ENCODE measurements around the gene CRADD.

Gene CRADD

DNA sequence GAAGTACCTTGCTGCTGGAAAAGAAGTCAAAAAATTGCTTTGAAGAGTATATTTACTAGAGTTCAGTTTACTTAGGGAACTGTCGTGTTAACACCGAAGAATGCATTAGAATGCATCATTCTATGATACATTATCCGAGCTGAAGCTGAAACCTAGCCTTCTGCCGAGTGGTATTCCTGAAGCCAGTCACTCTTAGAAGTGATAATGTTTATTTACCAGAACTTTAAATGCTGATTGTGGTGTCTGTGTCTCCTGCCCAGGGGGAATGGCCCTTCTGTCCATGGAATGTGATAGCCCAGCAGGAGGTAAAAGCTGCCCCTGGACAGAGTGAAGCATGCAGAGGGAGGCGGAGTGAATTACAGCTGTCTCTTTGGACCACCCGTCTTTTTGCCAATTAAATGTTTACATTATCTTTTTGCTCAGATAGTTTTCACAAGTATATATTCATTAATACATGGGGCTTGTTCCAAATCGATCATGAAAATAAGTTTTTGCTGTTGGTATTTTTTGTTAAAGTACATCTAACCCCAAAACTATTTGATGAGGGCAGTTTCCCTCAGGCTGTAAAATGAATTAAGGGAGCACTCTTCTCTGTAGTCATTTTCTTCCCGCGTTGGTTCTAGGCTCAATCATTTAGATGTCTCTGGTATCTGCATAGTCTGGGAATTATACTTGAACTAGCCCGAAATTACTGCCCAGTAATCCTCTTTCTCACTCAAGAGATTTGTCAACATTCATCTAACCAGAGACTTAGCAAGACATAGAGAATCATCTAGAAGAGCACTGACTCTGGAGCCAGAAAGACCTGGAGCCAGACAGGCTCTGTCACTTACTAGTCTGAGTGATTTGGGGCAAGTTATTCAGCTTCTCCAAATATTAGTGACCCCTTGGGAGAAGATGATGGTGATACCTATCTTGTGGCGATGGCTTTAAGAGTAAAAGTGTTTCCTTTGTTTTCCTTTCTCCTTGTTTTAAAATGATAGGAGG is 147.6 kb downstream of the CRADD start:
- no peak overlapping the region for H3K27ac ChIP-seq
- H3K9me3 ChIP-seq (ENCODE audit: low read depth, low read length) = no peaks in the 10 kb centered on the region
- H3K4me3 ChIP-seq = no peak overlapping the region
- TF ChIP-seq POLR2AphosphoS5 (IDR thresholded peaks at IDR 0.05; ENCODE audit: borderline replicate concordance, low read depth, low read length) (no peak), EZH2 (IDR thresholded peaks at IDR 0.05) (no peak), FOXP2 (optimal IDR thresholded peaks at IDR 0.05; ENCODE audit: control extremely low read depth, extremely low read length, insufficient read depth) (no peak)
- no peak for DNase-seq (ENCODE audit: low read depth, low spot score)
- no peaks in the 10 kb centered on the region for H3K36me3 ChIP-seq (ENCODE audit: insufficient read depth, low read length)
- no peak overlapping the region for H3K9ac ChIP-seq (ENCODE audit: insufficient read length)

DNA sequence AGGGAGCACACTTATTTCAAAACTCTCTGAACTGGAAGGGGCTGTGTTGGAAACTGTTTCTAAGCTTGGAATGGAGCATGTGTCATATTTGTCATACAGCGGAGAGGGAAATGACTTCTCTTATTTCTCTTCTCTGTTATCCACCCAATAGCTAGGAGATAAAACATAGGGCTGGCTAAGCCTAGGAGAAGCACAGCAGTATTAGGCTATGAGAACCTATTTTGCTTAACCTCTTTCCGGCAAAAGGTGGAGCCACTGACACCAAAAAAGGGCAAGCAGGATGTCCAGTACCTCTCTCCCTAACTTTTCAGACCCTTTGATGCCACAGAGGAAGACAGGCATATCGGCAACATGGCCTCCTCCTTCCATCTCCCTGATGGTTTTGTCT is 148.3 kb downstream of the CRADD start:
- no peak for DNase-seq (ENCODE audit: low read depth, low spot score)
- Histone ChIP-seq H3K27ac (no peak overlapping the region), H3K9ac (ENCODE audit: insufficient read length) (no peak overlapping the region), H3K9me3 (ENCODE audit: low read depth, low read length) (no peaks in the 10 kb centered on the region), H3K36me3 (ENCODE audit: insufficient read depth, low read length) (no peaks in the 10 kb centered on the region), H3K4me3 (no peak overlapping the region; the same call in 1 of the 2 replicates)
- TF ChIP-seq EZH2 (IDR thresholded peaks at IDR 0.05) (no peak), POLR2AphosphoS5 (IDR thresholded peaks at IDR 0.05; ENCODE audit: borderline replicate concordance, low read depth, low read length) (no peak)

DNA sequence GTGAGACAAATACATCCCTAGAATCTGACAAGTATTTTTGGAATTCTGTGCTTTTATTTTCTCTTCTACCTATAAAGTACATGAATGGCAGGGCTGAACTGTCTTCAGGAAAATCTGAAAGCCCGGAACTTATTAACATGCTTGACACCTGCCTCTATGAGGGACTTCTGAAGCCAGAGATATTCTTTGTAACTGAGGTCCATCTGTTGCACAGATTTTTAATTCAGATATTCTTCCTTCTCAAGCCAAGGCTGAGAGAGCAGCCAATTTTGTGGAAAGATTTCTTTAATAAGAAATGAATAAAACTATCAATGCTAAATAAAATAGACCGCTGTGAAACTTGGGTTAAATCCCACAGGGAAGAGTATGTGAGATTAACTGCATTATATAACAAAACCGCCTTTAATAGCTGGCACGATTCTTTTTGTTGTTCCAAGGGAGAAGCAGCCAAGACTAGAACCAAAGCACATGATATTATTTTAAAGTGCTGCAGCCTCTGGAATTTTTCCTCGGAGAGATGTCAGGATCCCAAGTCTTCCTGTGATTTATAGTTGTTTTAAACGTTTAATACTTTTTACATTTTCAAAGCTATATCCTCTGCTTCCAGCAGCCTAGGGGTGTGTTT is 148.9 kb downstream of the CRADD start:
- H3K27ac ChIP-seq = peak overlapping the region; percentile 33; the same call in 1 of the 2 replicates
- peak overlapping the region; percentile 46 for H3K4me3 ChIP-seq
- peak overlapping the region; percentile 7 for H3K9ac ChIP-seq (ENCODE audit: insufficient read length)
- H3K36me3 ChIP-seq (ENCODE audit: insufficient read depth, low read length) = no peaks in the 10 kb centered on the region
- H3K9me3 ChIP-seq (ENCODE audit: low read depth, low read length) = no peaks in the 10 kb centered on the region
- DNase-seq (ENCODE audit: low read depth, low spot score) = no peak
- no peak for TF ChIP-seq POLR2AphosphoS5 (IDR thresholded peaks at IDR 0.05; ENCODE audit: borderline replicate concordance, low read depth, low read length)
- TF ChIP-seq EZH2 (IDR thresholded peaks at IDR 0.05) = no peak
- no peak for TF ChIP-seq FOXP2 (optimal IDR thresholded peaks at IDR 0.05; ENCODE audit: control extremely low read depth, extremely low read length, insufficient read depth)

DNA sequence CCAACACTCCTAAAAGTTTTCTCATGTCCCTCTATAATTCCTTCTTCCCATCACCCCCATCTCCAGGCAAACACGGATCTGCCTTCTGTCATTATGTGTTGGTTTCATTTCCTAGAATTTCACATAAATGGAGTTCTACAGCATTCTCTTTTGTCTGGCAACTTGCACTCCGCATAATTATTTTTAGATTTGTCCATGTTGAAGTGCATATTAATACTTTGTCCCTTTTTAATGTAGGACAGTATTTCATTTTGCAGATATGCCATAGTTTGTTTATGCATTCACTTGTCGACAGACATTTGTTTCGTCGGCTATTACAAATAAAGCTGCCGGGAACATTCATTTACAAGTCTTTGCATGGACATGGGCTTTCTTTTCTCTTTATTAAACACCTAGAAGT is 150.0 kb downstream of the CRADD start:
- Histone ChIP-seq H3K27ac (no peak overlapping the region), H3K9me3 (ENCODE audit: low read depth, low read length) (no peaks in the 10 kb centered on the region), H3K9ac (ENCODE audit: insufficient read length) (no peak overlapping the region), H3K36me3 (ENCODE audit: insufficient read depth, low read length) (no peaks in the 10 kb centered on the region), H3K4me3 (no peak overlapping the region)
- TF ChIP-seq POLR2AphosphoS5 (IDR thresholded peaks at IDR 0.05; ENCODE audit: borderline replicate concordance, low read depth, low read length) (no peak), FOXP2 (optimal IDR thresholded peaks at IDR 0.05; ENCODE audit: control extremely low read depth, extremely low read length, insufficient read depth) (no peak)
- DNase-seq (ENCODE audit: low read depth, low spot score) = no peak

DNA sequence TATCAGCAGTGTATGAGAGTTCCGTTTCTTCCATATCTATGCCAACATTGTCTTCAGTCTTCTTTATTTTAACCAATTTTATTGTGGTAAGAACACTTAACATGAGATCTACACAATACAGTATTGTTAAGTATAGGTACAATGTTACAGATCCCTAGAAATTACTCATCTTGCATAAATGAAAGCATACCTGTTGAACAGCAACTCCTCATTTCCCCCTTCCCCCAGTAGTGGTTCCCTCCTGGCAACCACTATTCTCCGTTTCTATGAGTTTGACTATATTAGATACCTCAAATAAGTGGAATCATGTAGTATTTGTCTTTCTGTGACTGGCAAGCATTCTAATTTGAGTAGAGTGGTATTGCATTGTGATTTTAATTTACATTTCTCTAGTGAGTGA is 150.5 kb downstream of the CRADD start:
- Histone ChIP-seq H3K36me3 (ENCODE audit: insufficient read depth, low read length) (no peaks in the 10 kb centered on the region), H3K9ac (ENCODE audit: insufficient read length) (no peak overlapping the region), H3K4me3 (no peak overlapping the region), H3K9me3 (ENCODE audit: low read depth, low read length) (no peaks in the 10 kb centered on the region), H3K27ac (no peak overlapping the region)
- no peak for DNase-seq (ENCODE audit: low read depth, low spot score)
- TF ChIP-seq FOXP2 (optimal IDR thresholded peaks at IDR 0.05; ENCODE audit: control extremely low read depth, extremely low read length, insufficient read depth) = no peak
- no peak for TF ChIP-seq POLR2AphosphoS5 (IDR thresholded peaks at IDR 0.05; ENCODE audit: borderline replicate concordance, low read depth, low read length)
- no peak for TF ChIP-seq EZH2 (IDR thresholded peaks at IDR 0.05)

DNA sequence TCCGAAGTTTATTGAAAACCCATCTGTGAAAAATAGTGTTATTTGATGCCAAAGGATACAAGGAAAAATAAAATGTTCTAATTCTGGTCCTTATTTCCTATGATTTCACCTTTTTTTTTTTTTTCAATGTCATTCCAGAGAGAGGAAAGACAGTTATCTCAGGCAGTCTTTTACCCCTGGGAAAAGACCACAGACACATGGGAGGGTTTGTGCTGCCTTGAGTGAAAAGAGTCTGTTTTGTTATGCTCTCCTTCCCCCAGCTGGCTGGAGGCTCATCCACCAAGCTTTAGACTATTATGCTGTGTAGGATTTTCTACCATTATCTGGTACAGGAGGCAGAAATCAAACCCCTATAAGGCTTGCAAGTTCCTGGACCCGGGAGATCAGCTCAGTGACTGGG is 151.8 kb downstream of the CRADD start:
- DNase-seq (ENCODE audit: low read depth, low spot score) = no peak
- TF ChIP-seq EZH2 (IDR thresholded peaks at IDR 0.05) (no peak), POLR2AphosphoS5 (IDR thresholded peaks at IDR 0.05; ENCODE audit: borderline replicate concordance, low read depth, low read length) (no peak), FOXP2 (optimal IDR thresholded peaks at IDR 0.05; ENCODE audit: control extremely low read depth, extremely low read length, insufficient read depth) (no peak)
- H3K9me3 ChIP-seq (ENCODE audit: low read depth, low read length) = no peaks in the 10 kb centered on the region

DNA sequence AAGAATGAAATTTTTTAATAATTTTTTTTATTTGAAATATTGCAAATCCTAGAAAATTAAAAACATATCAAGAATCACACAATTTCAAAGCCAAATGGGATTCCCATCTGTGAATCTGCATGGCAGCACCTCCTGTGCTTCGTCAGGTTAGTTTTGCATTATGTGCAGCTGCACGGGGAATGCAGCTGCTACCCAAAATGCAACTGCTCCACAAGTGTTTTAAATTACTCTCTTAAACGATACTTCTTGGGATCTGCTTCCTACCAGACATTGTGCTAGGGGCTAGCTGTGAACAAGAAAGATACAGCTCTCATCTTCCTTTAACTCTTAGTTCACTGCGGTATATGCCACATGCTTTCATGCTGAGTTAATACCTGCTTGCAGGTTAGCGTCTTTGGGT is 154.2 kb downstream of the CRADD start:
- H3K9me3 ChIP-seq (ENCODE audit: low read depth, low read length) = no peaks in the 10 kb centered on the region
- DNase-seq (ENCODE audit: low read depth, low spot score) = no peak
- no peak overlapping the region for H3K4me3 ChIP-seq
- H3K36me3 ChIP-seq (ENCODE audit: insufficient read depth, low read length) = no peaks in the 10 kb centered on the region
- TF ChIP-seq POLR2AphosphoS5 (IDR thresholded peaks at IDR 0.05; ENCODE audit: borderline replicate concordance, low read depth, low read length) (no peak), FOXP2 (optimal IDR thresholded peaks at IDR 0.05; ENCODE audit: control extremely low read depth, extremely low read length, insufficient read depth) (no peak), EZH2 (IDR thresholded peaks at IDR 0.05) (no peak)
- H3K9ac ChIP-seq (ENCODE audit: insufficient read length) = no peak overlapping the region
- H3K27ac ChIP-seq = no peak overlapping the region

More for the DNA sequence above, 151.8 kb downstream of the CRADD start:
- no peak overlapping the region for H3K27ac ChIP-seq
- no peaks in the 10 kb centered on the region for H3K36me3 ChIP-seq (ENCODE audit: insufficient read depth, low read length)
- H3K9ac ChIP-seq (ENCODE audit: insufficient read length) = no peak overlapping the region
- no peak overlapping the region for H3K4me3 ChIP-seq

DNA sequence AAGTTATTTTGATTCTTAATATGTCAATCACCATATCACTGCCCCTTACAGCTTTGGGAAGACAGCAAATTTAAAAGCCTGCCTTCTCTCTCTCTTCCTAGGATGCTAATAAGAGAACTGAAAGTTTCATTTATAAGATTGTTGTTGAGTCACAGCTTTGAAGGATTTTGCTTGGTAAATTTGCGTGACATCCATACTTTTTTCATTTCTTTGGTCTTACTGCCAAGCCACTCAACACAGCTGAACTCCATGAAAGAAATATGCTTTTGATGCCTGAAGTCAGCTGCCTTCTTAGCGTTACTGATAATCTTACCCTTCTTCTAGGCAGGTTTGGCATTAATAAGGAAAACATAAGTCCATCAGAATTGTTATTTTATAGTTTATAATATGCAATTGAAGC is 155.0 kb downstream of the CRADD start:
- no peak for DNase-seq (ENCODE audit: low read depth, low spot score)
- H3K36me3 ChIP-seq (ENCODE audit: insufficient read depth, low read length) = no peaks in the 10 kb centered on the region
- H3K9ac ChIP-seq (ENCODE audit: insufficient read length) = no peak overlapping the region
- TF ChIP-seq EZH2 (IDR thresholded peaks at IDR 0.05) (no peak), POLR2AphosphoS5 (IDR thresholded peaks at IDR 0.05; ENCODE audit: borderline replicate concordance, low read depth, low read length) (no peak), FOXP2 (optimal IDR thresholded peaks at IDR 0.05; ENCODE audit: control extremely low read depth, extremely low read length, insufficient read depth) (no peak)
- H3K27ac ChIP-seq = no peak overlapping the region
- H3K9me3 ChIP-seq (ENCODE audit: low read depth, low read length) = no peaks in the 10 kb centered on the region
- no peak overlapping the region for H3K4me3 ChIP-seq
